Breast epithelium (tissue), 4 donors: ENCODE results near the gene COL5A3. TPM values are rescaled to one million over a fixed set of nuclear protein-coding genes. Genes with fewer than 3 reads are reported as not detected.

Experiments
- DNase-seq, 2 donors: peaks; one replicate each; pipeline ENCODE4 v3.0.0-alpha.2; 2019; ENCODE audit warnings: low spot score in 2 of 2
- H3K27ac ChIP-seq, 2 donors: fragments of 200-600 bp; sonication (generic) in 1 of 2; one replicate each; pipeline ENCODE4 v1.5.1; 2016 to 2019; ENCODE audit warnings: mild to moderate bottlenecking in 1 of 2
- H3K27me3 ChIP-seq, 2 donors: fragments of 200-600 bp; sonication (generic) in 1 of 2; one replicate each; pipeline versions ENCODE4 v1.5.1 to v1.6.0; 2017 to 2019; ENCODE audit warnings: control low read depth in 1 of 2, mild to moderate bottlenecking in 1 of 2
- H3K36me3 ChIP-seq: fragments of 200-600 bp; one replicate; pipeline ENCODE4 v1.5.1; 2019
- H3K4me1 ChIP-seq, 2 donors: fragments of 200-600 bp; sonication (generic); one replicate each; pipeline ENCODE4 v1.5.1; 2016 to 2019; ENCODE audit warnings: control low read depth in 1 of 2
- H3K4me3 ChIP-seq, 3 donors: fragments of 200-600 bp; sonication (generic); 1 replicate in 2 of 3; 2 replicates in 1 of 3; pipeline ENCODE4 v1.5.1; 2016 to 2019; ENCODE audit warnings: mild to moderate bottlenecking in 3 of 3, moderate library complexity in 2 of 3
- H3K9me3 ChIP-seq, 2 donors: fragments of 200-600 bp; sonication (generic) in 1 of 2; one replicate each; pipeline ENCODE4 v1.5.1; 2016 to 2019; ENCODE audit warnings: control low read depth in 1 of 2
- CTCF ChIP-seq, 3 donors: fragments of 450-650 bp; IDR thresholded peaks; one replicate each; pipeline ENCODE4 v1.5.1; 2016 to 2017; ENCODE audit warnings: antibody characterized with exemption in 3 of 3, mild to moderate bottlenecking in 3 of 3, moderate library complexity in 3 of 3
- POLR2A ChIP-seq: fragments of 450-650 bp; IDR thresholded peaks from one replicate; pipeline ENCODE4 v1.6.1; 2016; ENCODE audit warnings: antibody characterized with exemption, mild to moderate bottlenecking, moderate library complexity
- POLR2AphosphoS5 ChIP-seq, 3 donors: sonication (generic); formaldehyde crosslinking; IDR thresholded peaks; one replicate each; pipeline ENCODE4 v1.6.1; 2017; ENCODE audit warnings: antibody characterized with exemption in 3 of 3
- intact Hi-C: fragments of 100-400 bp; cut with DNase I; formaldehyde crosslinking; loops from one replicate; pipeline ENCODE4 v1.15.1; 2023; ENCODE audit warnings: low total_unique reads
- total RNA-seq, 3 donors: library from RNA; depleted of rRNA; stranded (reverse); fragments of >200 nt; gene quantifications; one replicate each; pipeline ENCODE4 v1.1.0, GENCODE V29; 2016

The COL5A3 gene
- total RNA-seq, 3 donors from 2014 or later, result 4.8 to 32.2 (median 12.5) TPM

DNA sequence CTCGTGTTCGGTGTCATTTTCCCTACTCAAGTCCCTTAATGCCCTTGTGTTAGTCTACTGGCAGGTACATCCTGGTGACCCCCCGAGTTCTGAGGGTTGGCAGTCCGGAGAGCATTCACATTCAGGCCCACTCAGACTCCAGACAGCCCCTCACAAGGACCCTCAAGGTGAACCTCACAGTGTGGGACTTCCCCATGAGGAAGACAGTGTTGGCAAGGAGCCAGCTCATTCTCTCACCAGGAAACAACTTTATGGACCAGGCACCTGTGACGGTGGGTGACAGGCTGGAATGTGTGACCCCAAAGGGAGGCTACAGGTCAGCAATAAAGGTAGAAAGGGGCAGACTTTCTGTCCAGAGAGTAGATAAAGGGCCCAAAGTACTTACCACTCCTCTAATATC, 27.5 kb upstream of the COL5A3 start:
- peaks cover 17 to 27% of the 10 kb centered on the region in 2 donors for H3K9me3 ChIP-seq
- H3K4me3 ChIP-seq, result no peak overlapping the region
- H3K4me1 ChIP-seq, result no peaks in the 10 kb centered on the region
- TF ChIP-seq POLR2A, result no peak
- TF ChIP-seq CTCF (IDR thresholded peaks at IDR 0.05), result no peak
- TF ChIP-seq POLR2AphosphoS5 (IDR thresholded peaks at IDR 0.05), result no peak
- no peak for DNase-seq
- intact Hi-C loops, result no loop called here
- peaks cover 0 to 17% of the 10 kb centered on the region in 2 donors for H3K27me3 ChIP-seq
- no peak overlapping the region for H3K27ac ChIP-seq
- H3K36me3 ChIP-seq, result no peaks in the 10 kb centered on the region

GRCh38 chr19:10037367-10037766, 27.1 kb upstream of the COL5A3 start:
- DNase-seq, result no peak
- peaks cover 13 to 23% of the 10 kb centered on the region in 2 donors for H3K9me3 ChIP-seq
- intact Hi-C loops, result no loop called here
- peaks cover 0 to 21% of the 10 kb centered on the region in 2 donors for H3K27me3 ChIP-seq
- H3K27ac ChIP-seq, result no peak overlapping the region
- H3K4me3 ChIP-seq, result no peak overlapping the region
- H3K36me3 ChIP-seq, result no peaks in the 10 kb centered on the region
- H3K4me1 ChIP-seq, result no peaks in the 10 kb centered on the region
- TF ChIP-seq POLR2A, result no peak
- TF ChIP-seq CTCF (IDR thresholded peaks at IDR 0.05), result no peak
- no peak for TF ChIP-seq POLR2AphosphoS5 (IDR thresholded peaks at IDR 0.05)

GRCh38 chr19:10036601-10037071, 26.3 kb upstream of the COL5A3 start:
- peaks cover 6 to 16% of the 10 kb centered on the region in 2 donors for H3K9me3 ChIP-seq
- no peaks in the 10 kb centered on the region for H3K4me1 ChIP-seq
- intact Hi-C loops, result no loop called here
- no peak overlapping the region for H3K27ac ChIP-seq
- TF ChIP-seq CTCF (IDR thresholded peaks at IDR 0.05) (no peak), POLR2A (no peak), POLR2AphosphoS5 (IDR thresholded peaks at IDR 0.05) (no peak)
- peaks cover 0 to 28% of the 10 kb centered on the region in 2 donors for H3K27me3 ChIP-seq
- DNase-seq, result no peak
- H3K4me3 ChIP-seq, result no peak overlapping the region
- no peaks in the 10 kb centered on the region for H3K36me3 ChIP-seq

- Histone ChIP-seq H3K4me3 (no peak overlapping the region), H3K4me1 (no peaks in the 10 kb centered on the region), H3K9me3 (no peaks in the 10 kb centered on the region), H3K36me3 (no peaks in the 10 kb centered on the region), H3K27me3 (peaks cover 0 to 34% of the 10 kb centered on the region in 2 donors), H3K27ac (no peak overlapping the region)
- DNase-seq, result no peak
- intact Hi-C loops, result no loop called here
- no peak for TF ChIP-seq POLR2AphosphoS5 (IDR thresholded peaks at IDR 0.05)
Measured at GRCh38 chr19:10033614-10034013, 23.3 kb upstream of the COL5A3 start.

- peak overlapping the region in 2 of 3 donors; percentile 19 to 33 for H3K4me3 ChIP-seq
- H3K9me3 ChIP-seq, result no peaks in the 10 kb centered on the region
- no peaks in the 10 kb centered on the region for H3K36me3 ChIP-seq
- TF ChIP-seq POLR2A (no peak), POLR2AphosphoS5 (IDR thresholded peaks at IDR 0.05) (peak; percentile 73 to 92 (median 80)), CTCF (IDR thresholded peaks at IDR 0.05) (peak; percentile 84 to 97 (median 90))
- intact Hi-C loops, result loop anchor here (1.0 kb wide), 1 partner anchor 93 kb away; no protein-coding TSS in a partner anchor
- peaks cover 0 to 4% of the 10 kb centered on the region in 2 donors for H3K4me1 ChIP-seq
- peaks cover 0 to 13% of the 10 kb centered on the region in 2 donors for H3K27me3 ChIP-seq
- H3K27ac ChIP-seq, result no peak overlapping the region
- peak; percentile 78 to 97 for DNase-seq
Measured at GRCh38 chr19:10027158-10027997, 17.1 kb upstream of the COL5A3 start.
